ENCODE measurements around the gene PNPO. TPM values are rescaled to one million over a fixed set of nuclear protein-coding genes. Genes with fewer than 3 reads are reported as not detected.

PNPO gene
- total and polyA plus RNA-seq, 2 of the 13 experiments (the other 11 are each of a cell fraction or from before 2014, with no cell fraction given), result 47.9 to 63.3 TPM

DNA sequence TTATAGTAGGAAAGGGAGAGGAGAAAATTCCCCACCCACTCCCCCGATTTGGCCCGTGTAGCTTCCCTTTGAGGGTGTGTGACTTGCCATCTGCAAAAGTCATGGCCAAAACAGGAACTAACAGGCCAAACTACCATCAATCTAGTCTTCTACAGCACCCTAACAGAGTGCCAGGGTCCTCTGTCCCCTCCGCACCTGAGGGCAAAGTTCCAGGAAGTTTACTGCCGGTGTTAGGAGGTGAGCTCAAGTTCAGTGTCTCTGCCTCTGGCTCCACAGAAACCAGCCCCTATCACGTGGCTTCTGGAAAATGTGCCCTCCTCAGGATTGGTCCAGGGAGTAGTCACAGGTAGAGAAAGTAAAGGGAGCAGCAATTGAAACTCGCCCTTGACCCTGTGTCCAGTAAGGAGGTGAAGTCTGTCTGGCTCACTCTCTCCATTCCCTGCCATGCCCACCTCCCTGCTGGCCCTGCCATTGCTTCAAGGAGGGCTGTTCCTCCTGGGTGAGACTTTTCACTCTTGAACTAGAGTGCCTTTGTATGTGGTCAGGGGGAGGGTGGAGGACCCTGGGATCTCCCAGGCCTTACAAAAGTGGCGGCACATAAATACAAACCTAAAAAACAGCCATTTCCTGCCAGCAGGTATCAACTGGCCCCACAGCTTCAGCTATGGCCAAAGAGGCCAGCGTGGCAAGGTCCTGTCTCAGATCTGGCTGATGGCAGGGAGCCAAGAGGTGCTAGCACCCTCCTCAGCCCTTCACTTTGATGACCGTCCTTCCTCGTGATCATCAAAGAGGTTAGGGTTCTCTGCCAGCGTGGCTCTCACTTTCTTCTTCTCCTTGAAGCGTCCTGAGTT is 11.0 kb downstream of the PNPO start (continued):
- TF ChIP-seq, protein P1, sequence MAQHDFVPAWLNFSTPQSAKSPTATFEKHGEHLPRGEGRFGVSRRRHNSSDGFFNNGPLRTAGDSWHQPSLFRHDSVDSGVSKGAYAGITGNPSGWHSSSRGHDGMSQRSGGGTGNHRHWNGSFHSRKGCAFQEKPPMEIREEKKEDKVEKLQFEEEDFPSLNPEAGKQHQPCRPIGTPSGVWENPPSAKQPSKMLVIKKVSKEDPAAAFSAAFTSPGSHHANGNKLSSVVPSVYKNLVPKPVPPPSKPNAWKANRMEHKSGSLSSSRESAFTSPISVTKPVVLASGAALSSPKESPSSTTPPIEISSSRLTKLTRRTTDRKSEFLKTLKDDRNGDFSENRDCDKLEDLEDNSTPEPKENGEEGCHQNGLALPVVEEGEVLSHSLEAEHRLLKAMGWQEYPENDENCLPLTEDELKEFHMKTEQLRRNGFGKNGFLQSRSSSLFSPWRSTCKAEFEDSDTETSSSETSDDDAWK (CRISPR knock-in tag; IDR thresholded peaks at IDR 0.05), result no peak
- TF ChIP-seq CREM (IDR thresholded peaks at IDR 0.05) (0 out of 2 replicates have a peak, but pooled peaks have one; percentile 38), CREM (CRISPR knock-in tag; IDR thresholded peaks at IDR 0.05) (no peak), ZBTB8A (CRISPR knock-in tag; IDR thresholded peaks at IDR 0.05; ENCODE audit: borderline replicate concordance, low read depth) (no peak), TEAD2 (CRISPR knock-in tag; IDR thresholded peaks at IDR 0.05) (no peak), TCF7 (IDR thresholded peaks at IDR 0.05; ENCODE audit: low read depth) (no peak), PAWR (CRISPR knock-in tag; IDR thresholded peaks at IDR 0.05; ENCODE audit: borderline replicate concordance) (no peak), MXI1 (IDR thresholded peaks at IDR 0.05; ENCODE audit: borderline replicate concordance, low read depth, low read length) (no peak; the same call in 2 of the 3 replicates), ZBTB21 (CRISPR knock-in tag; IDR thresholded peaks at IDR 0.05) (no peak), ZNF530 (CRISPR knock-in tag; IDR thresholded peaks at IDR 0.05; ENCODE audit: low read depth) (no peak), ZNF7 (CRISPR knock-in tag; IDR thresholded peaks at IDR 0.05) (no peak), ZNF879 (CRISPR knock-in tag; IDR thresholded peaks at IDR 0.05) (no peak), SSRP1 (CRISPR knock-in tag; IDR thresholded peaks at IDR 0.05) (no peak), GPN1 (CRISPR knock-in tag; IDR thresholded peaks at IDR 0.05; ENCODE audit: borderline replicate concordance) (no peak; the same call in 1 of the 2 replicates), ZNF749 (CRISPR knock-in tag; IDR thresholded peaks at IDR 0.05; ENCODE audit: borderline replicate concordance) (no peak), ZNF121 (CRISPR knock-in tag; IDR thresholded peaks at IDR 0.05) (no peak), RAD51 (IDR thresholded peaks at IDR 0.05; ENCODE audit: borderline replicate concordance) (peak; percentile 36; the same call in 1 of the 2 replicates), TBX3 (IDR thresholded peaks at IDR 0.05; ENCODE audit: borderline replicate concordance) (no peak), NFE2L2 (IDR thresholded peaks at IDR 0.05; ENCODE audit: low read length) (no peak), MTA3 (CRISPR knock-in tag; IDR thresholded peaks at IDR 0.05) (no peak), NCOR1 (IDR thresholded peaks at IDR 0.05; ENCODE audit: borderline replicate concordance, low read length) (peak; percentile 87), PTBP1 (IDR thresholded peaks at IDR 0.05; ENCODE audit: low read depth, low read length, poor library complexity, severe bottlenecking) (no peak)
- TF ChIP-seq, protein P2, sequence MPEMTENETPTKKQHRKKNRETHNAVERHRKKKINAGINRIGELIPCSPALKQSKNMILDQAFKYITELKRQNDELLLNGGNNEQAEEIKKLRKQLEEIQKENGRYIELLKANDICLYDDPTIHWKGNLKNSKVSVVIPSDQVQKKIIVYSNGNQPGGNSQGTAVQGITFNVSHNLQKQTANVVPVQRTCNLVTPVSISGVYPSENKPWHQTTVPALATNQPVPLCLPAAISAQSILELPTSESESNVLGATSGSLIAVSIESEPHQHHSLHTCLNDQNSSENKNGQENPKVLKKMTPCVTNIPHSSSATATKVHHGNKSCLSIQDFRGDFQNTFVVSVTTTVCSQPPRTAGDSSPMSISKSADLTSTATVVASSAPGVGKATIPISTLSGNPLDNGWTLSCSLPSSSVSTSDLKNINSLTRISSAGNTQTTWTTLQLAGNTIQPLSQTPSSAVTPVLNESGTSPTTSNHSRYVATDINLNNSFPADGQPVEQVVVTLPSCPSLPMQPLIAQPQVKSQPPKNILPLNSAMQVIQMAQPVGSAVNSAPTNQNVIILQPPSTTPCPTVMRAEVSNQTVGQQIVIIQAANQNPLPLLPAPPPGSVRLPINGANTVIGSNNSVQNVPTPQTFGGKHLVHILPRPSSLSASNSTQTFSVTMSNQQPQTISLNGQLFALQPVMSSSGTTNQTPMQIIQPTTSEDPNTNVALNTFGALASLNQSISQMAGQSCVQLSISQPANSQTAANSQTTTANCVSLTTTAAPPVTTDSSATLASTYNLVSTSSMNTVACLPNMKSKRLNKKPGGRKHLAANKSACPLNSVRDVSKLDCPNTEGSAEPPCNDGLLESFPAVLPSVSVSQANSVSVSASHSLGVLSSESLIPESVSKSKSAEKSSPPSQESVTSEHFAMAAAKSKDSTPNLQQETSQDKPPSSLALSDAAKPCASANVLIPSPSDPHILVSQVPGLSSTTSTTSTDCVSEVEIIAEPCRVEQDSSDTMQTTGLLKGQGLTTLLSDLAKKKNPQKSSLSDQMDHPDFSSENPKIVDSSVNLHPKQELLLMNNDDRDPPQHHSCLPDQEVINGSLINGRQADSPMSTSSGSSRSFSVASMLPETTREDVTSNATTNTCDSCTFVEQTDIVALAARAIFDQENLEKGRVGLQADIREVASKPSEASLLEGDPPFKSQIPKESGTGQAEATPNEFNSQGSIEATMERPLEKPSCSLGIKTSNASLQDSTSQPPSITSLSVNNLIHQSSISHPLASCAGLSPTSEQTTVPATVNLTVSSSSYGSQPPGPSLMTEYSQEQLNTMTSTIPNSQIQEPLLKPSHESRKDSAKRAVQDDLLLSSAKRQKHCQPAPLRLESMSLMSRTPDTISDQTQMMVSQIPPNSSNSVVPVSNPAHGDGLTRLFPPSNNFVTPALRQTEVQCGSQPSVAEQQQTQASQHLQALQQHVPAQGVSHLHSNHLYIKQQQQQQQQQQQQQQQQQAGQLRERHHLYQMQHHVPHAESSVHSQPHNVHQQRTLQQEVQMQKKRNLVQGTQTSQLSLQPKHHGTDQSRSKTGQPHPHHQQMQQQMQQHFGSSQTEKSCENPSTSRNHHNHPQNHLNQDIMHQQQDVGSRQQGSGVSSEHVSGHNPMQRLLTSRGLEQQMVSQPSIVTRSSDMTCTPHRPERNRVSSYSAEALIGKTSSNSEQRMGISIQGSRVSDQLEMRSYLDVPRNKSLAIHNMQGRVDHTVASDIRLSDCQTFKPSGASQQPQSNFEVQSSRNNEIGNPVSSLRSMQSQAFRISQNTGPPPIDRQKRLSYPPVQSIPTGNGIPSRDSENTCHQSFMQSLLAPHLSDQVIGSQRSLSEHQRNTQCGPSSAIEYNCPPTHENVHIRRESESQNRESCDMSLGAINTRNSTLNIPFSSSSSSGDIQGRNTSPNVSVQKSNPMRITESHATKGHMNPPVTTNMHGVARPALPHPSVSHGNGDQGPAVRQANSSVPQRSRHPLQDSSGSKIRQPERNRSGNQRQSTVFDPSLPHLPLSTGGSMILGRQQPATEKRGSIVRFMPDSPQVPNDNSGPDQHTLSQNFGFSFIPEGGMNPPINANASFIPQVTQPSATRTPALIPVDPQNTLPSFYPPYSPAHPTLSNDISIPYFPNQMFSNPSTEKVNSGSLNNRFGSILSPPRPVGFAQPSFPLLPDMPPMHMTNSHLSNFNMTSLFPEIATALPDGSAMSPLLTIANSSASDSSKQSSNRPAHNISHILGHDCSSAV (CRISPR knock-in tag; IDR thresholded peaks at IDR 0.05; ENCODE audit: borderline replicate concordance), result no peak
